Measurements from ENCODE around the gene PCDH18. TPM values are rescaled to one million over a fixed set of nuclear protein-coding genes. Genes with fewer than 3 reads are reported as not detected.

PCDH18 gene
- total and polyA plus RNA-seq, 2 donors (not counting 1 experiment from before 2014, with no cell fraction given) = not detected

- H3K27me3 ChIP-seq (replicated peaks in 1 of 4; ENCODE audit: control extremely low read depth in 1 of 4, control insufficient read depth in 3 of 4, insufficient read depth in 4 of 4, low read length in 3 of 4) = no peaks in the 10 kb centered on the region
- no peaks in the 10 kb centered on the region for H3K4me1 ChIP-seq (ENCODE audit: control insufficient read depth in 2 of 2, insufficient read depth in 2 of 2, low read length in 2 of 2)
- H3K36me3 ChIP-seq (replicated peaks in 1 of 2; ENCODE audit: control extremely low read depth in 1 of 2, control insufficient read depth in 1 of 2, extremely low read depth in 1 of 2, insufficient read depth in 2 of 2, low read length in 1 of 2) = no peaks in the 10 kb centered on the region
- no peaks in the 10 kb centered on the region for H4K20me1 ChIP-seq (ENCODE audit: control insufficient read depth, insufficient read depth, low read length, poor library complexity, severe bottlenecking)
- Mint-ChIP-seq H3K27me3 (no peaks in the 10 kb centered on the region), H3K9me3 (ENCODE audit: insufficient read depth) (peaks cover 2% of the 10 kb centered on the region), H3K4me3 (no peak overlapping the region), H3K4me1 (no peaks in the 10 kb centered on the region), H3K27ac (no peak overlapping the region)
- no peak overlapping the region for H3K27ac ChIP-seq (ENCODE audit: low read length in 2 of 2)
- TF ChIP-seq EZH2 (IDR thresholded peaks at IDR 0.05; ENCODE audit: borderline replicate concordance, insufficient read depth, low read depth, low read length, poor library complexity, severe bottlenecking) (no peak), CTCF (IDR thresholded peaks at IDR 0.05) (no peak)
- no peak overlapping the region for H3K4me3 ChIP-seq (ENCODE audit: control extremely low read depth in 1 of 5, extremely low read depth in 1 of 5, insufficient read depth in 1 of 5, low read depth in 2 of 5, low read length in 4 of 5)
- H3K79me2 ChIP-seq (ENCODE audit: control insufficient read depth, insufficient read depth, low read length) = no peaks in the 10 kb centered on the region
- ChIA-PET CTCF (no interaction called here), POLR2A (no interaction called here)
- ATAC-seq (ENCODE audit: low read depth) (no peak), DNase-seq (no peak)
- no peak overlapping the region for H3K9ac ChIP-seq (ENCODE audit: low read length)
- H2AFZ ChIP-seq (ENCODE audit: insufficient read depth, low read depth, low read length, poor library complexity, severe bottlenecking) = no peak overlapping the region
- intact Hi-C loops (cut with micrococcal nuclease) = no loop called here
- H3K4me2 ChIP-seq (replicated peaks; ENCODE audit: low read depth, low read length, poor library complexity, severe bottlenecking) = no peak overlapping the region
- H3K9me3 ChIP-seq (ENCODE audit: control extremely low read depth in 1 of 3, control insufficient read depth in 2 of 3, insufficient read depth in 1 of 3, low read length in 2 of 3) = peaks cover 0 to 4% (median 1%) of the 10 kb centered on the region in 3 donors
- no CpG with 5 or more reads among the region's 2 CpGs for WGBS (ENCODE audit: insufficient coverage)
These were observed 26.7 kb upstream of the PCDH18 start for GRCh38 chr4:137558951-137559350.

- Histone ChIP-seq H3K4me2 (replicated peaks; ENCODE audit: low read depth, low read length, poor library complexity, severe bottlenecking) (no peak overlapping the region), H3K27ac (ENCODE audit: low read length in 2 of 2) (no peak overlapping the region), H3K79me2 (ENCODE audit: control insufficient read depth, insufficient read depth, low read length) (no peaks in the 10 kb centered on the region), H2AFZ (ENCODE audit: insufficient read depth, low read depth, low read length, poor library complexity, severe bottlenecking) (no peak overlapping the region), H3K4me3 (ENCODE audit: control extremely low read depth in 1 of 5, extremely low read depth in 1 of 5, insufficient read depth in 1 of 5, low read depth in 2 of 5, low read length in 4 of 5) (no peak overlapping the region), H3K36me3 (replicated peaks in 1 of 2; ENCODE audit: control extremely low read depth in 1 of 2, control insufficient read depth in 1 of 2, extremely low read depth in 1 of 2, insufficient read depth in 2 of 2, low read length in 1 of 2) (no peaks in the 10 kb centered on the region), H3K27me3 (replicated peaks in 1 of 4; ENCODE audit: control extremely low read depth in 1 of 4, control insufficient read depth in 3 of 4, insufficient read depth in 4 of 4, low read length in 3 of 4) (no peaks in the 10 kb centered on the region), H3K9ac (ENCODE audit: low read length) (no peak overlapping the region), H3K9me3 (ENCODE audit: control extremely low read depth in 1 of 3, control insufficient read depth in 2 of 3, insufficient read depth in 1 of 3, low read length in 2 of 3) (peaks cover 0 to 1% (median 0%) of the 10 kb centered on the region in 3 donors), H3K4me1 (ENCODE audit: control insufficient read depth in 2 of 2, insufficient read depth in 2 of 2, low read length in 2 of 2) (no peaks in the 10 kb centered on the region), H4K20me1 (ENCODE audit: control insufficient read depth, insufficient read depth, low read length, poor library complexity, severe bottlenecking) (no peaks in the 10 kb centered on the region)
- ChIA-PET POLR2A (no interaction called here), CTCF (no interaction called here)
- Mint-ChIP-seq H3K27ac (no peak overlapping the region), H3K9me3 (ENCODE audit: insufficient read depth) (no peaks in the 10 kb centered on the region), H3K27me3 (no peaks in the 10 kb centered on the region), H3K4me3 (no peak overlapping the region), H3K4me1 (no peaks in the 10 kb centered on the region)
- intact Hi-C loops (cut with micrococcal nuclease) = no loop called here
- TF ChIP-seq EZH2 (IDR thresholded peaks at IDR 0.05; ENCODE audit: borderline replicate concordance, insufficient read depth, low read depth, low read length, poor library complexity, severe bottlenecking) = no peak
- TF ChIP-seq CTCF (IDR thresholded peaks at IDR 0.05) = no peak
- DNase-seq (no peak), ATAC-seq (ENCODE audit: low read depth) (no peak)
- 100% methylated on average over 3 of the region's 4 CpGs for WGBS (ENCODE audit: insufficient coverage)
These were observed 13.2 kb upstream of the PCDH18 start for GRCh38 chr4:137545461-137545861.
